ENCODE results near the gene NFU1.
"Not testable (repeated sequence)": the region's sequence is repeated elsewhere in the genome, so short reads cannot be mapped to it uniquely, and the experiment has no call there.

NFU1 gene

GRCh38 chr2:69424419-69424818 lies 12.8 kb downstream of the NFU1 start:
- TF ChIP-seq, protein P1, sequence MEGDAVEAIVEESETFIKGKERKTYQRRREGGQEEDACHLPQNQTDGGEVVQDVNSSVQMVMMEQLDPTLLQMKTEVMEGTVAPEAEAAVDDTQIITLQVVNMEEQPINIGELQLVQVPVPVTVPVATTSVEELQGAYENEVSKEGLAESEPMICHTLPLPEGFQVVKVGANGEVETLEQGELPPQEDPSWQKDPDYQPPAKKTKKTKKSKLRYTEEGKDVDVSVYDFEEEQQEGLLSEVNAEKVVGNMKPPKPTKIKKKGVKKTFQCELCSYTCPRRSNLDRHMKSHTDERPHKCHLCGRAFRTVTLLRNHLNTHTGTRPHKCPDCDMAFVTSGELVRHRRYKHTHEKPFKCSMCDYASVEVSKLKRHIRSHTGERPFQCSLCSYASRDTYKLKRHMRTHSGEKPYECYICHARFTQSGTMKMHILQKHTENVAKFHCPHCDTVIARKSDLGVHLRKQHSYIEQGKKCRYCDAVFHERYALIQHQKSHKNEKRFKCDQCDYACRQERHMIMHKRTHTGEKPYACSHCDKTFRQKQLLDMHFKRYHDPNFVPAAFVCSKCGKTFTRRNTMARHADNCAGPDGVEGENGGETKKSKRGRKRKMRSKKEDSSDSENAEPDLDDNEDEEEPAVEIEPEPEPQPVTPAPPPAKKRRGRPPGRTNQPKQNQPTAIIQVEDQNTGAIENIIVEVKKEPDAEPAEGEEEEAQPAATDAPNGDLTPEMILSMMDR (IDR thresholded peaks at IDR 0.05; ENCODE audit: low read depth, low read length, missing control alignments): no peak
- DNase-seq (ENCODE audit: low read depth): no peak
- in situ Hi-C loops (cut with HindIII; ENCODE audit: low sequenced_read_pairs): no loop called here
- no peak overlapping the region for H3K4me3 ChIP-seq (ENCODE audit: low read depth, low read length)

DNA sequence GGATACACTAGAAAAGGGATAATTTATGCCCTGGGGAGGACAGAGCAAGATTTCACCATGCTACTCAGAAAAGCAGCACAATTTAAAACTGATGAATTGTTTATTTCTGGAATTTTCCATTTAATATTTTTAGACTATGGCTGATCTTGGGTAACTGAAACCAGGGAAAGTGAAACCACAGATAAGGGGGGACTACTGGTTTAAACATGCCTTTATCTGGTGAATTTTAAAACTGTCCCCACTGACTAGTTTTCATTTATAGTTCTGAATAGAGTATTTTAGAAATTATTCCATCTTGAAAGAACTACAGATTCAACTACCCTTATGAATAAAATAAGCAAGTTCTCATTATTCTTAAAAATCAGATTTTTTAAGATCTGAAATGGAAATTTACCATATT lies 15.0 kb downstream of the NFU1 start:
- DNase-seq (ENCODE audit: low read depth): no peak
- TF ChIP-seq, protein P1 (IDR thresholded peaks at IDR 0.05; ENCODE audit: low read depth, low read length, missing control alignments): no peak
- in situ Hi-C loops (cut with HindIII; ENCODE audit: low sequenced_read_pairs): no loop called here
- H3K4me3 ChIP-seq (ENCODE audit: low read depth, low read length): no peak overlapping the region

DNA sequence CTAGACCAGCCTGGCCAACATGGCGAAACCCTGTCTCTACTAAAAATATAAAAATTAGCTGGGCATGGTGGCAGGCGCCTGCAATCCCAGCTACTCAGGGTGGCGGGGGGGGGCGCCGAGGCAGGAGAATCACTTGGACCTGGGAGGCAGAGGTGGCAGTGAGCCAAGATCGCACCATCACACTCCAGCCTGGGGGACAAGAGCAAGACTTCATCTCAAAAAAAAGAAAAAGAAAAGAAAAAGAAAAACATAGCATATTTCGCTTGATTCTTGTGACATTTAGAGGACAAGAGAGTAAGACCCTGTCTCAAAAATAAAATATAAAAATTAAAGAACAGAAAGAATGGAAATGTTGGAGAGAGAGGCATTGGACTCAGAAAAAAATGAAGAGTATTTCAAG lies 18.1 kb downstream of the NFU1 start:
- DNase-seq (ENCODE audit: low read depth); H3K4me3 ChIP-seq (ENCODE audit: low read depth, low read length); in situ Hi-C loops (cut with HindIII; ENCODE audit: low sequenced_read_pairs): not testable (repeated sequence)

GRCh38 chr2:69416147-69416546 lies 21.1 kb downstream of the NFU1 start:
- TF ChIP-seq, protein P1 (IDR thresholded peaks at IDR 0.05; ENCODE audit: low read depth, low read length, missing control alignments): no peak
- in situ Hi-C loops (cut with HindIII; ENCODE audit: low sequenced_read_pairs): no loop called here

DNA sequence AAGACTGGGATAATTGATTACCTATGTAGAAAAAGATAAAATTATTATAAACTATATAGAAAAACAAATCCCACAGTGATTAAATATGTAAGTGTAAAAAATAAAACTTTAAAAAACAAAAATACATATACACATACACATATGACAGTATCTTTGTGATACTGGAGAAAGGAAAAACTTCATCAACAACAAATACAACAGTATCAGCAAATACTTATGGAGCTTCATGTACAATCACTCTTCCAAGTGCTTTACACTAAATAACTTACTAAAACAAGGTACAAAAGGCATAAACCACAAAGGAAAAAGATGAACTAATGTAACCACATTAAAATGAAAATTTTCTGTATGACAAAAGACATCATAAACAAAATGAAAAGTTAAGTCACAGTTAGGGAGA lies 26.1 kb downstream of the NFU1 start:
- no peak for DNase-seq (ENCODE audit: low read depth)
- TF ChIP-seq, protein P1 (IDR thresholded peaks at IDR 0.05; ENCODE audit: low read depth, low read length, missing control alignments): no peak
- H3K4me3 ChIP-seq (ENCODE audit: low read depth, low read length): no peak overlapping the region
- in situ Hi-C loops (cut with HindIII; ENCODE audit: low sequenced_read_pairs): no loop called here

More at GRCh38 chr2:69416147-69416546, 21.1 kb downstream of the NFU1 start:
- no peak for DNase-seq (ENCODE audit: low read depth)
- H3K4me3 ChIP-seq (ENCODE audit: low read depth, low read length): no peak overlapping the region

DNA sequence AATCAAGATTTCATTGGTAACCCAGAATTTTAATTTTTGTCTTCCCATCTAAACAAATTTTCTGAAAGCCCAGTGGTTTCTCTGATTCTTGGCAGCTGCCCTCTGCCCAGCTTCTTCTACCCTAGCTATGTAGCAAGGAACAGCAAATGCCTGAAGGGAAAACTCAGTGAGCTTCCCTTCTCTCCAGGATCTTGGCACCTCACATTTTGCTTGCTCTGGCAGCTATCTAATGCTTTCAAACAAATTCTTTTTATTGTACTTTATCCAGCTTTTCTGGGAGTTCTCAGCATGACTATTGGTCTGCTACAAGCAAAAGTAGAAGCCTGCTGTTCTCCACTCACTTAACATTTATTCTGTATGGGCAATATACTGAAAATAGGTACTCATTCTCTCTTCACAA lies 31.9 kb downstream of the NFU1 start:
- no peak for DNase-seq (ENCODE audit: low read depth)
- TF ChIP-seq, protein P1 (IDR thresholded peaks at IDR 0.05; ENCODE audit: low read depth, low read length, missing control alignments): no peak
- in situ Hi-C loops (cut with HindIII; ENCODE audit: low sequenced_read_pairs): no loop called here

DNA sequence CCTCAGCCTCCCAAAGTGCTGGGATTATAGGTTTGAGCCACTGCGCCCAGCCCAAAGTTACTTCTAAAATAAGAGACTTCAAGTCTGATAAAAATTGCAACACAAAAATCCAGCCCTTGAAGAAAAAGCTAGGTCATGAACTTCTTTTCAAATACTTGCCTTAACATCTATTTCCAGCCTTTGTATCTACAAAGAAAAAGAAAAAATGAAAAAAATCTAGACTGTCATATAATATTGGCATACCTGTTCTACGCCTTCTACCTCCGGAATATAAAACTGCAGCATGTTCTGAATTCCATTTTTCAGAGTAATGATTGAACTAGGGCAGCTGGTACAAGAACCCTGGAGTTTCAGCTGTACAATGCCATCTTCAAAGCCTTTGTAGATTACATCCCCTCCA lies 37.1 kb downstream of the NFU1 start:
- TF ChIP-seq, protein P1 (IDR thresholded peaks at IDR 0.05; ENCODE audit: low read depth, low read length, missing control alignments): no peak

More for the DNA sequence above, 31.9 kb downstream of the NFU1 start:
- H3K4me3 ChIP-seq (ENCODE audit: low read depth, low read length): no peak overlapping the region

More for the DNA sequence above, 37.1 kb downstream of the NFU1 start:
- in situ Hi-C loops (cut with HindIII; ENCODE audit: low sequenced_read_pairs): no loop called here
- no peak for DNase-seq (ENCODE audit: low read depth)
- H3K4me3 ChIP-seq (ENCODE audit: low read depth, low read length): no peak overlapping the region

Measured in astrocyte of the cerebellum (primary cell).